Upper lobe of right lung (tissue), 1 donor: Measurements from ENCODE around the gene RBPJ. TPM values are rescaled to one million over a fixed set of nuclear protein-coding genes. Genes with fewer than 3 reads are reported as not detected.
"Not testable (repeated sequence)": the region's sequence is repeated elsewhere in the genome, so short reads cannot be mapped to it uniquely, and the experiment has no call there.

Source experiments
- ATAC-seq: fragments of 200-7000 bp; cut with Tn5 transposase; one replicate; pipeline ENCODE4 v1.9.1; 2020; ENCODE audit warnings: mild to moderate bottlenecking, moderate library complexity
- DNase-seq: peaks from one replicate; pipeline ENCODE4 v3.0.0-alpha.2; 2020
- H3K27ac ChIP-seq: fragments of 200-600 bp; one replicate; pipeline ENCODE4 v1.8.0; 2022
- H3K27me3 ChIP-seq: fragments of 200-600 bp; one replicate; pipeline ENCODE4 v1.8.0; 2022; ENCODE audit warnings: mild to moderate bottlenecking
- H3K36me3 ChIP-seq: fragments of 200-600 bp; one replicate; pipeline ENCODE4 v1.8.0; 2022
- H3K4me1 ChIP-seq: fragments of 200-600 bp; one replicate; pipeline ENCODE4 v1.8.0; 2022
- H3K4me3 ChIP-seq: fragments of 200-600 bp; one replicate; pipeline ENCODE4 v1.8.0; 2022; ENCODE audit warnings: mild to moderate bottlenecking
- H3K9me3 ChIP-seq: fragments of 200-600 bp; one replicate; pipeline ENCODE4 v1.8.0; 2022
- CTCF ChIP-seq: fragments of 200-600 bp; IDR thresholded peaks from one replicate; pipeline ENCODE4 v1.8.0; 2022; ENCODE audit warnings: antibody characterized with exemption
- intact Hi-C: fragments of 100-400 bp; cut with DNase I; formaldehyde crosslinking; loops from one replicate; pipeline ENCODE4 v1.11.0; 2022
- total RNA-seq: library from RNA; stranded (reverse); fragmentation: NEBNext Ultra II Directional; extraction: Animal tissue kit (Norgen Biotek cat#: 25700); gene quantifications from one replicate; pipeline ENCODE4 v1.2.1, GENCODE V29; 2021
- donor health status: DM: no; HTN: yes; CAD: no; lungs with severe emphysema.

RBPJ gene
- total RNA-seq, 1 donor from 2014 or later = 86.2 TPM

GRCh38 chr4:26397086-26397485, 76.3 kb downstream of the RBPJ start:
- intact Hi-C loops = no loop called here
- H3K4me1 ChIP-seq = peaks cover 3% of the 10 kb centered on the region
- no peak for ATAC-seq
- no peak overlapping the region for H3K27ac ChIP-seq
- no peaks in the 10 kb centered on the region for H3K9me3 ChIP-seq
- no peak for TF ChIP-seq CTCF
- DNase-seq = no peak
- H3K4me3 ChIP-seq = no peak overlapping the region
- H3K27me3 ChIP-seq = no peaks in the 10 kb centered on the region
- H3K36me3 ChIP-seq = peaks cover 25% of the 10 kb centered on the region

- H3K9me3 ChIP-seq = no peaks in the 10 kb centered on the region
- no peak for TF ChIP-seq CTCF
- intact Hi-C loops = loop anchor here (10.0 kb wide), 1 partner anchor 65 kb away; no protein-coding TSS in a partner anchor
- no peaks in the 10 kb centered on the region for H3K27me3 ChIP-seq
- H3K4me1 ChIP-seq = peaks cover 3% of the 10 kb centered on the region
- ATAC-seq (no peak), DNase-seq (no peak)
- peaks cover 4% of the 10 kb centered on the region for H3K36me3 ChIP-seq
- H3K27ac ChIP-seq = no peak overlapping the region
- H3K4me3 ChIP-seq = no peak overlapping the region
These were observed 79.3 kb downstream of the RBPJ start for GRCh38 chr4:26400132-26400531.

GRCh38 chr4:26402017-26402416, 81.2 kb downstream of the RBPJ start:
- H3K9me3 ChIP-seq, H3K36me3 ChIP-seq, H3K4me3 ChIP-seq, H3K27me3 ChIP-seq, H3K4me1 ChIP-seq, H3K27ac ChIP-seq, ATAC-seq, DNase-seq: not testable (repeated sequence)
- intact Hi-C loops = loop anchor here (10.0 kb wide), 1 partner anchor 67 kb away; no protein-coding TSS in a partner anchor

- DNase-seq (no peak), ATAC-seq (no peak)
- Histone ChIP-seq H3K4me3 (no peak overlapping the region), H3K27me3 (no peaks in the 10 kb centered on the region), H3K36me3 (no peaks in the 10 kb centered on the region), H3K9me3 (peaks cover 7% of the 10 kb centered on the region), H3K4me1 (no peaks in the 10 kb centered on the region), H3K27ac (no peak overlapping the region)
- intact Hi-C loops = loop anchor here (10.0 kb wide), 1 partner anchor 68 kb away; no protein-coding TSS in a partner anchor
- no peak for TF ChIP-seq CTCF
These were observed 81.6 kb downstream of the RBPJ start for GRCh38 chr4:26402458-26402857.

- no peak overlapping the region for H3K4me3 ChIP-seq
- H3K9me3 ChIP-seq = peaks cover 7% of the 10 kb centered on the region
- no peak for TF ChIP-seq CTCF
- no peaks in the 10 kb centered on the region for H3K4me1 ChIP-seq
- H3K27ac ChIP-seq = no peak overlapping the region
- ATAC-seq (no peak), DNase-seq (no peak)
- intact Hi-C loops = loop anchor here (10.0 kb wide), 1 partner anchor 70 kb away; no protein-coding TSS in a partner anchor
- no peaks in the 10 kb centered on the region for H3K27me3 ChIP-seq
- H3K36me3 ChIP-seq = no peaks in the 10 kb centered on the region
These were observed 84.0 kb downstream of the RBPJ start for GRCh38 chr4:26404743-26405206.

GRCh38 chr4:26406346-26406975, 85.6 kb downstream of the RBPJ start:
- Histone ChIP-seq H3K4me3 (no peak overlapping the region), H3K4me1 (no peaks in the 10 kb centered on the region), H3K36me3 (no peaks in the 10 kb centered on the region), H3K27me3 (no peaks in the 10 kb centered on the region), H3K27ac (no peak overlapping the region), H3K9me3 (peaks cover 7% of the 10 kb centered on the region)
- DNase-seq (no peak), ATAC-seq (no peak)
- no peak for TF ChIP-seq CTCF
- intact Hi-C loops = loop anchor here (10.0 kb wide), 1 partner anchor 72 kb away; no protein-coding TSS in a partner anchor
